SKM-1 (cell line): Measurements from ENCODE around the gene E2F3.
"Not testable (repeated sequence)": the region's sequence is repeated elsewhere in the genome, so short reads cannot be mapped to it uniquely, and the experiment has no call there.

Experiments used
- DNase-seq: peaks from one replicate; lab custom pipeline; 2025; ENCODE audit not compliant: unreplicated experiment; lab: John Stamatoyannopoulos, UW

The E2F3 gene

GRCh38 chr6:20525208-20525607 is 123.5 kb downstream of the E2F3 start:
- not testable (repeated sequence) for DNase-seq

GRCh38 chr6:20529086-20529448 is 127.4 kb downstream of the E2F3 start:
- peak; percentile 3 for DNase-seq

GRCh38 chr6:20532881-20533280 is 131.2 kb downstream of the E2F3 start:
- DNase-seq: no peak

GRCh38 chr6:20533746-20534294 is 132.1 kb downstream of the E2F3 start:
- DNase-seq: no peak

GRCh38 chr6:20534295-20535262 is 132.9 kb downstream of the E2F3 start, which contains the start of gene CDKAL1:
TSS of gene CDKAL1 (plus strand) at chr6:20534457. CDS start at chr6:20546351, 11,894 bp downstream.
- DNase-seq: peak; percentile 38

GRCh38 chr6:20538131-20538662 is 136.5 kb downstream of the E2F3 start:
- no peak for DNase-seq

GRCh38 chr6:20538907-20539306 is 137.2 kb downstream of the E2F3 start:
- DNase-seq: no peak

- no peak for DNase-seq
Measured at GRCh38 chr6:20539387-20539786, 137.7 kb downstream of the E2F3 start.

GRCh38 chr6:20540683-20541082 is 139.0 kb downstream of the E2F3 start:
- DNase-seq: no peak

- DNase-seq: no peak
Measured at GRCh38 chr6:20541382-20541781, 139.7 kb downstream of the E2F3 start.

GRCh38 chr6:20542927-20543602 is 141.4 kb downstream of the E2F3 start:
- DNase-seq: no peak
